ENCODE data around the gene COL6A1.

The COL6A1 gene

DNA sequence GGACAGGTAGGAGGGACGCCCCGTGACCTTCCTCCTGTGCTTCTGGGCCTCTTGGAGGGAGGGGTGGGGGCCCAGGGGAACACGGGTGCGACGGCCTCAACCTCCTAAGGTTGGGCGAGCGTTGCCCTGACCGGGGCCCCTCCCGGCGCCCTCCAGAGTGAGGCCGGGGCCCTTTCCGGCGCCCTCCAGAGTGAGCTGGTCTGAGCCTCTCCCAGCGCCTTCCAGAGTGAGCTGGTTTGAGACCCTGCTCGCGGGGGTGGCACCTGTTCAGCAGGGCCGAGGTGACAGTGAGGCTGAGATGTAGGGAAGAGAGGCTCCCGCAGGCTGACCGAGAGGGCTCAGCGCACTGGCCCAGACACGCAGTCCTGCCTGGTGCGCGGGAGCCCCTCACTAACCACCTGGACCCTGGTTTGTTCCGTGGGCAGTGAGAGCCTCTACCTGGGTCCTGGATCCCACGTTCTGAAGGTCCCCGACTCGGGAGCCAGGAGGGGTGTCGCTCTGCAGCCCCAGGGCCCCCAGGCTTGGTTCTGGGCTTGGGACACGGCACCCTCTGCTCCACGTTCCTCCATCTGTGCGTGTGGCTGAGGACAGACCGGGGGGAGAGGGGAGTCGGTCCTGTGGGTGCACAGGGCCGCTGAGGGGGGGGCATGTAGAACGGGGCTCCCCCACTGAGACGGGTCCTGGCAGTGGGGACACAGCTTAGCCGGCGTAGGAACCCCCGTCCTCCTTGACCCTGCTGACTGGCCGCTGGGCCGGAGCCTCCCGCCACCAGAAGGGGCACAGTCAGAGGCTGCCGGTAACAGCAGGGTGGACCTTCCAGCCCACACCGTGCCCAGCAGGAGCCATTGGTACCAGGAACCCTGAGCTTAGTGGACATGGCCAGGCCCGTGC is 1.4 kb downstream of the COL6A1 start:
- in situ Hi-C loops (cut with MboI; ENCODE audit: low sequenced_read_pairs) = no loop called here

DNA sequence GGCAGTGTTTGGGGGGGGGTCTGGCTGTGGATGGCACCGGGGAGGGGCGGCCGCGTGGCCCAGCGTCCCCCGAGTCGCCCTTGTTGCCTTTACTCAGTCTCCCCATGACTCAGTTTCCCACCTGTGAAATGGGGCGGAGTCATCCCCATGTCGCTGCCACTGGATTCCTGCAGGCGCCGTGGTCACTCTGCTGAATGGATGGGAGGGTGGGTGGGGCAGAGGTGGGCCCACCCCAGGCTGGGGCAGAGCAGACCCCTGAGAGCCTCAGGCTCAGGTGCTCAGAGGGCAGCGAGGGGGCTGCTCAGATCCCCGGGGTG is 2.0 kb downstream of the COL6A1 start:
- in situ Hi-C loops (cut with MboI; ENCODE audit: low sequenced_read_pairs) = no loop called here

DNA sequence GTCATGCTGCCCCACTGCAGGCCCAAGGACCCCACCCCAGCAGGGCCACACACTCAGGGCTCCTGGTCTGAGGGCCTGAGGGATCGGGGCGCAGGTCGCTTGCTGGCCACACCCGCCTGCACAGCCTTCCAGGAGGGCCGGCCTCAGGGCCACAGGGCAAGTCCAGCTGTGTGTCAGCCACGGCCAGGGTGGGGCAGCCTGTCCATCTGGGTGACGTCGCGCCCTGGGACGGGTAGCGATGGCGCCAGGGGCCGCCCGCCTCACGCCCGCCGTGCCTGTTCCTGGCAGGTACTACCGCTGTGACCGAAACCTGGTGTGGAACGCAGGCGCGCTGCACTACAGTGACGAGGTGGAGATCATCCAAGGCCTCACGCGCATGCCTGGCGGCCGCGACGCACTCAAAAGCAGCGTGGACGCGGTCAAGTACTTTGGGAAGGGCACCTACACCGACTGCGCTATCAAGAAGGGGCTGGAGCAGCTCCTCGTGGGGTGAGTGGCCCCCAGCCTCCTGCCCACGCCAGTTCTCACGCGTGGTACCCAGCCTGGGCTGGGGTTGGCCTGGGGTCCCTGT is 2.5 kb downstream of the COL6A1 start:
- in situ Hi-C loops (cut with MboI; ENCODE audit: low sequenced_read_pairs) = no loop called here

DNA sequence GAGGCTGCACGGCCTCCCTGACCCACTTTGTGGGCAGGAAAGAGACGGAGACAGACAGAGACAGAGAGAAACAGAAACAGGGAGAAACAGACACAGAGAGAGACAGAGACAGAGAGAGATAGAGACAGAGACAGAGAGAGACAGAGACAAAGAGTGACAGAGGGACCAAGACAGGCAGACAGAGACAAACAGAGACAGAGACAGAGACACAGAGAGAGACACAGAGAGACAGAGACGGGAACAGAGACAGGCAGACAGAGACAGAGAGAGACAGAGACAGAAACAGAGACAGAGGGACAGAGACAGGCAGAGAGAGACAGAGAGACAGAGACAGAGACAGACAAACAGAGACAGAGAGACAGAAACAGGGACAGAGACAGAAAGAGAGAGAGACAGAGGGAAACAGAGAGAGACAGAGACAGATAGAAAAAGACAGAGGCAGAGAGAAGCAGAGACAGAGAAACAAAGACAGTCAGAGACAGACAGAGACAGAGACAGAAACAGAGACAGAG is 3.1 kb downstream of the COL6A1 start:
- in situ Hi-C loops (cut with MboI; ENCODE audit: low sequenced_read_pairs) = no loop called here

DNA sequence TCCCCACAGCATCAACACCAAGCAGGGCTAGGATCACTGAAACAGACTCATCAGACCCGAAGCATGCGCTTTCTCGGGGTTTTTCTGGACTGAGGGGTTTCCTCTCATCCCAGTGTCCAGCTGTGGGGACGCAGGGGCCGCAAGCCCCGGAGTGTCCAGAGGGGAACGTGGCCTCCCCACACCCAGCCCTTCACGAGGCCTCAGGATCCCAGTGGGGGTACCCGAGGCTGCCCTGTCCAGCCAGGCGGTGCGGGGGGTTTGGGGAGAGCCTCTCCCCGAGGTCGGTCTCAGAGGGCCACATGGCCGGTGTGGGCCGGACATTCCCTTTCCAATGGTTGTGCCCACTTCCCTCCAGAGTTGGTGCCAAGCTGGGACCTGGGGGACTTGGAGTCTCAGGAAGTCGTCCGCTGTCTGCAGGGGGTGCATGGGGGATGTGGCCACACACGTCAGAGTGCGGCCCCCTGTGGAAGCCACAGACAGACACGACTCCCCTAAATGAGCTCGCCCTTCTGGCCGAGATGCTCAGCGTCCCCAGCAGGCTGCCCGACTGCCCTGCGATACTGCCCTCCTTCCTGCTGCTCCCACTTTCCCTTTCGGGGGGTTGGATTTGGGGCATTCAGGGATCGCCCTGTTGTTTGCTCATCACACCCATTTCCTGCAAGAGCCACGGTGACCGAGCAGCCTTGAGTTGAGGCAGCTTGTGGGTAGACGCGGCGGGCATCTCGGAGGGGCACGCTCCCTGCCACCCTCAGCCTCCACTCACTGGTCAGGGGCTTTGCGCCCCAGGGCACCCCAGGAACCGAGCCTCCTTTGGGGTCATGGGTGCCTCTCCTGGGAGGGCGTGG is 4.1 kb downstream of the COL6A1 start:
- in situ Hi-C loops (cut with MboI; ENCODE audit: low sequenced_read_pairs) = no loop called here

DNA sequence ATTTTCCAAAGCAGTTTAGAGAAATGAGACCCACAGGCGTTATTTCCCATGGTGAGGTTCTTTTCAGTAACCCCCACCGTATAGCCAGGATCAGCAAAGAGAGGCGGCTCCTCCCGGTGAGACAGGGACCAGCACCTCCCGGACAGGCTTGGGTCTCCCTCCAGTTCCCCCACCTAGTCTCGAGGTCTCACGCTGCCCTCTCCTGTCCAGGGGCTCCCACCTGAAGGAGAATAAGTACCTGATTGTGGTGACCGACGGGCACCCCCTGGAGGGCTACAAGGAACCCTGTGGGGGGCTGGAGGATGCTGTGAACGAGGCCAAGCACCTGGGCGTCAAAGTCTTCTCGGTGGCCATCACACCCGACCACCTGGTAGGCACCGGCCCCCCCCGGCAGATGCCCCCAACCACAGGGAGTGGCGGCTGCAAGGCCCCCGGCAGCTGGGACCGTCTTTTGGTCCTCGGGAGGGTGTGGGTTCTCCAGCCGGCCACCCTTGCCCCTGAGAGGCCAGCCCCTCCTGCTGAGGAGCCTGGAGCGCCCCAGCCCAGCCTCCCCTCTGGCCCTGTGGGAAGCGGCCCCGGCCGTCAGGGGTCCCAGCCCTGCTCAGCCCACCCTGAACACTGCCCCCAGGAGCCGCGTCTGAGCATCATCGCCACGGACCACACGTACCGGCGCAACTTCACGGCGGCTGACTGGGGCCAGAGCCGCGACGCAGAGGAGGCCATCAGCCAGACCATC is 4.9 kb downstream of the COL6A1 start:
- in situ Hi-C loops (cut with MboI; ENCODE audit: low sequenced_read_pairs) = no loop called here

DNA sequence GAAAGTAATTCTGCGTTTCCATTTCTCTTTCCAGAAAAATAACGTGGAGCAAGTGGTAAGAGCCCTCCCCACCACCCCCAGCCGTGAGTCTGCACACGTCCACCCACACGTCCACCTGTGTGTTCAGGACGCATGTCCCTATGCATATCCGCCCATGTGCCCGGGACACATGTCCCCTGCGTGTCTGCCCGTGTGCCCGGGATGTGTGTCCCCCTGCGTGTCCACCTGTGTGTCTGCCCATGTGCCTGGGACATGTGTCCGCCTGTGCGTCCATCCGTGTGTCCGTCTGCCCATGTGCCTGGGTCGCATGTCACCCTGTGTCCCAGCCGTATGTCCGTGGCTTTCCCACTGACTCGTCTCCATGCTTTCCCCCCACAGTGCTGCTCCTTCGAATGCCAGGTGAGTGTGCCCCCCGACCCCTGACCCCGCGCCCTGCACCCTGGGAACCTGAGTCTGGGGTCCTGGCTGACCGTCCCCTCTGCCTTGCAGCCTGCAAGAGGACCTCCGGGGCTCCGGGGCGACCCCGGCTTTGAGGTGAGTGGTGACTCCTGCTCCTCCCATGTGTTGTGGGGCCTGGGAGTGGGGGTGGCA is 5.6 kb downstream of the COL6A1 start:
- in situ Hi-C loops (cut with MboI; ENCODE audit: low sequenced_read_pairs) = no loop called here

DNA sequence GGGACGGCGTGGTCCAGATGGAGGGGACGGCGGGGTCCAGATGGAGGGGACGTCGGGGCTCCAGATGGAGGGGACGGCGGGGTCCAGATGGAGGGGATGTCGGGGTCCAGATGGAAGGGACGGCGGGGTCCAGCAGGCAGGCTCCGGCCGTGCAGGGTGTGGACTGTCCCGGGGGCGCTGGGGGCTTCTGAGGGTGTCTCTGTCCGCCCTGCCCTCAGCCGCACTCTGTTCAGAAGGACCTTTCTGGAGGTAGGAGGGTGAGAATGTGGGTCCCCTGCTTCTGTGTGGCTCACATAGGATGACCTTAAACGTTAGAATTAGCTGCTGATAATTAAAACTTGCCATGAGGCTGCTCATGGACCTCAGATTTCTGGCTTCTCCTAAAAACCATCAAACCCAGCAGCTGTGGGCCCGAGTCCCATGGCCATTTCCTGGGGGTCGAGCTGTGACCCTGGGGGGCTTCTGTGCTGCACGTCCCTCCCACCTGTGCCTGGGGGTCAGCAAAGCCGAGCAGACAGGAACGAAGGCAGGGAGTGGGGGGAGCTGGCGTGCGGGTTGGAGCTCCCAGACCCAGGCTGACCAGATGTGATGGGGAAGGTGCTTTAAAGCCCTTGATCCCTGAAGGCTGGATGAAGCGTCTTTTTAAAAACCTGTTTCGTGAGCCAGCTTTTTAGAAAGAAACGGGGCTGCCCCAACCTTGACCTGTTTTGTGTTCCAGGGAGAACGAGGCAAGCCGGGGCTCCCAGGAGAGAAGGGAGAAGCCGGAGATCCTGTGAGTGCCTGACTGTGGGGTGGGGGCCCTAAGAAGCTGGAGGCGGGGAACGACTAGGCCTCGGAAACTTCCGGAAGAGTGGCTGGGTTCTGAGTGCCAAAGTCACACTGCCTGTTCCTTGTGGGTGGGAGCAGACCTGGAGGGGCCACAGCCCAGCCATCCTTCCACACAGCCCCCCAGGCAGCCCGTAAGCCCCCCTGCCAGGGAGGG is 7.1 kb downstream of the COL6A1 start:
- in situ Hi-C loops (cut with MboI; ENCODE audit: low sequenced_read_pairs) = no loop called here

DNA sequence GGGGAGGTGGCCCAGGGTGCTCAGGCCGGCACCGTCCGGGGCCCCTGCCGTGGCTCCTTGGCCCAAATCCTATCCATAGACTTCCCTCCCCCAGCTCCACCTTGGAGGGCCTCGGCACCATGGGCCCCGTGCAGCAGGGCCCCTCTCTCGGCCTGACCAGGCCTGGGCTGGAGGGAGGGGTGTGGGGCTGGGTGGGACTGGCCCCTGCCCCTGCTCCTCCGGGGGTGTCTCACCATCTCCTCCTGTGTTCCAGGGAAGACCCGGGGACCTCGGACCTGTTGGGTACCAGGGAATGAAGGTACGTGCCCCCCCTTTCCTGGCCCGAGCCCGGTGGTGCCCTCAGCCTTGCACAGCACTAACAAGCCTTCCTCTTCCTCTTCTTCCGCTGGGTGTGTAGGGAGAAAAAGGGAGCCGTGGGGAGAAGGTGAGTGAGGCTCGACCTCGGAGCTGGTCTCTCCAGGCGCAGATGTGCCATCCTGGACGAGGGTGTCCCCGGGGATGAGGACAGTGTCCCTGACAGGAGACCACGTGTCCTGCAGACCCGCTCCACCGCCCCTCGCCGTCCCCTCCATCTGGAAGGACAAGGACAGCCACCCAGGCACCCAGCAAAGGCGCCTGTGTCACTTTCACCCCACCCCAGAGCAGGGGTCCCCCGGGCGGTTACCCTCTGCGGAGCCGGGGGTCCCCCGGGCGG is 7.9 kb downstream of the COL6A1 start:
- in situ Hi-C loops (cut with MboI; ENCODE audit: low sequenced_read_pairs) = no loop called here

DNA sequence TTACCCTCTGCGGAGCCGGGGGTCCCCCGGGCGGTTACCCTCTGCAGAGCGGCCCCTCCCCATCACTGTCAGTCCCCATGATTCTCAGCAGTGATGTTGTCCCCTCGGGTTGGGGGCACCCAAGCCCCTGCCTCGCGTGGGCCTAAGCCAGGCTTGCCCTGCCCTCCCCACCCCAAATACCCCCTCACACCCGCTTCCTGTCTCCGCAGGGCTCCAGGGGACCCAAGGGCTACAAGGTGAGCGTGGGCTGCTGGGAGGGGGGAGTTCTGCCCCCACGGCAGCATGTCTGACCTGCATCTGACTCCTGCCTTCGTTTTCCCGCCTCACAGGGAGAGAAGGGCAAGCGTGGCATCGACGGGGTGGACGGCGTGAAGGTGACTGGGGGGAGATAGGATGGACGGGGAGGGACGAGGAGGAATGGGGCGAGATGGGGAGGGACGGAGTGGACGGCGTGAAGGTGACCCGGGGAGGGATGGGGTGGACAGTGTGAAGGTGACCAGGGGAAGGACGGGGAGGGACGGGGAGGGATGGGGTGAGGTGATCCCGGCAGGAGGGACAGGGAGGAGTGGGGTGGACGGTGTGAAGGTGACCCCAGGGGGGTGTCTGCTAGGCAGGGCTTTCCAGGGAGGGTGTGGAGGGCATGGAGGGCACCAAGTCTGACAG is 8.6 kb downstream of the COL6A1 start:
- in situ Hi-C loops (cut with MboI; ENCODE audit: low sequenced_read_pairs) = no loop called here

DNA sequence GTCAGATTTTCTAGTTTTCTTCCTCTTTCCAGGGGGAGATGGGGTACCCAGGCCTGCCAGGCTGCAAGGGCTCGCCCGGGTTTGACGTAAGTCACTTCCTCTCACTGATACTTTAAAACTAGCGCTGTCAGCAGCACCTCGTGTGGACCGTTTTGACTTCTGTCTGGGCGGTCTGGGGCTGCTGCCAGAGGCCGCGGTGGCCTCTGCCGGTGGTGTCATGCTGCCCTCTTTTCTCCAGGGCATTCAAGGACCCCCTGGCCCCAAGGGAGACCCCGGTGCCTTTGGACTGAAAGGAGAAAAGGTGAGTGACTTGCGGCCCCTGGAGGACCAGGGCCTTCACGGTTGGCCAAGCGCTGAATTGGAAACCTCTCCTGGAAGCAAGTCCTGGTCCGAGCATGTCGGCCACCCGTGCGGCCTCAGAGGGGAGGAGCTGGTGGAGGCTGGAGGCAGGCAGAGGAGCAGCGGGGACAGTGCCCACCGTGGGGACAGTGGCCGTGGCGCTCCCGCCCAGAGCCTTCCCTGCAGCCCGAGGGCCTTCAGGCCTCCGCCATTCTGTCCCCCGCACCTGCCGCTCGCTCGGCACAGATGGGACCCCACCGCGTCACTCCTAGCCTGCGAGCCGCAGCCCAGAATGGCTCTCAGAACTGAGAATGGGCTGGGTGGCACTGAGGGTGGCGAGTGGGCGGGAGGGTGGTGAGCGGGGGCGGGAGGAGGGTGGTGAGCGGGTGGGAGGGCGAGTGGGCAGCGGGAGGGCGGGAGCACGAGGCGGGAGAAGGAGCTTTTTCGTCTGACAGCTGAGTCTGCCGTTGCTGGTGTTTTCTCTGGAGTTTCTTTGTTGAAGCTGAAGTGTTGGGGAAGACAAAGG is 9.4 kb downstream of the COL6A1 start:
- in situ Hi-C loops (cut with MboI; ENCODE audit: low sequenced_read_pairs) = no loop called here

DNA sequence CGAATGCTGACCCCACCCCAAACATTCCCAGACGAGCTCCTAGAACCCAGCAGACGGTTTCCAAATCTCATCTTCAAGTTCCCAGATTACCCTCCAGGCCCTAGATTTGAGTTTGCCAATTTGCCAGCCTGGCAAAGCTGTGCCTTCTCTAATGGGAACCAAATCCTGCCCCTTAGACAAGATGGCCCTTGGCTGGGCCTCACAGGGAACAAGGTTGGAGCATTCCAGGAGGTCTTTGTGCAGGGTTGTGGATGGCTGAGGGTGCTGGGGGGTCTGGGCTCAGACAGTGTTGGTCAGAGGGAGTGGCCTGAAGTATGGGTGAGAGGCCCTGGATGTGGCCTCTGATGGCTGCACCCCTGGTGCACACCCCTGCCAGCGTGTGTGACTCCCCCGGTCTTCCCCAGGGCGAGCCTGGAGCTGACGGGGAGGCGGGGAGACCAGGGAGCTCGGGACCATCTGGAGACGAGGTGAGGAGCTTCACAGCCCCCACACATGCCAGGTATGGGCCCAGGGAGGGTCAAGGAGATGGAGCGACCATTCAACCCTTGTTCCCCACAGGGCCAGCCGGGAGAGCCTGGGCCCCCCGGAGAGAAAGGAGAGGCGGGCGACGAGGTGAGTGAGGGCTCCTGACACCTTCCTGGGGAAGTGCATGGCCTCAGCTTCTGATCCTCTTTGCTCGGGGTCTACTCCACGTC is 10.2 kb downstream of the COL6A1 start:
- in situ Hi-C loops (cut with MboI; ENCODE audit: low sequenced_read_pairs) = no loop called here

DNA sequence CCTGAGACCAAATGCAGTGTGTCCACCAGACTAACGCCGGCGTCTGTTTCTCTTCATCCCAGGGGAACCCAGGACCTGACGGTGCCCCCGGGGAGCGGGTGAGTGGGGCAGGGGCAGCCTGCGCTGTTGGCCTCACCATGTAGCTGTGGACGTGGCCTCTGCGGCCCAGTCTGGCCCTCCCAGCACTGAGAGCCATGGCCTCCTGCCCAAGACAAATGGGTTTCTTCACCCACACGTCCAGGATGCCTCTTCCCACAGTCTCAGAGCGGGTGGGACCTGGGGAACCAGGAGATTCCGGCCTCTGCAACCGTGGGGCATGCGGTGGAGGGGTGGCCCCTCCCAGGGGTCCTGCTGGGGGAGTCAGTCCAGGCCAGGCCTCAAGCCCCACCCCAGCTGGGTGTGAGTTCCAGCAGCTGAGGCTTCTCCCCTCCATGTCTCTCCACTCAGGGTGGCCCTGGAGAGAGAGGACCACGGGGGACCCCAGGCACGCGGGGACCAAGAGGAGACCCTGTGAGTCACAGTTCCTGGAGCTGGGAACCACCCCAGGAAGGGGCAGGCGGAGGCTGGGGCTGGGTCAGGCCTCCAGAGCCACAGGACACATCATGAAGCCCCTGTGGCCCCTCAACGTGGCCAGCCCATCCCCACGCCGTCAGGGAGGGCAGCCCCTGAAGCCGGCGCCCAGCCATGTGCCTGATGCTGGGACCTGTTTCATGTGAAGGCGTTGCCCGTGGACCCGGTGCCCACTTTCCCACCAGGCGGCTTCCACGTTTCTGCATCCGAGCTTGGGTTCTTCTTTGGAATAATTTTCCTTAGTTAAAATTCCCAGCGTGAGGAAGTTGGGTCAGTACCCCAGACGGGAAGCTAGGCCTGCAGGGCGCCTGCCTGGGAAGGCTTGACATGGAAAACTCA is 11.0 kb downstream of the COL6A1 start:
- in situ Hi-C loops (cut with MboI; ENCODE audit: low sequenced_read_pairs) = no loop called here

DNA sequence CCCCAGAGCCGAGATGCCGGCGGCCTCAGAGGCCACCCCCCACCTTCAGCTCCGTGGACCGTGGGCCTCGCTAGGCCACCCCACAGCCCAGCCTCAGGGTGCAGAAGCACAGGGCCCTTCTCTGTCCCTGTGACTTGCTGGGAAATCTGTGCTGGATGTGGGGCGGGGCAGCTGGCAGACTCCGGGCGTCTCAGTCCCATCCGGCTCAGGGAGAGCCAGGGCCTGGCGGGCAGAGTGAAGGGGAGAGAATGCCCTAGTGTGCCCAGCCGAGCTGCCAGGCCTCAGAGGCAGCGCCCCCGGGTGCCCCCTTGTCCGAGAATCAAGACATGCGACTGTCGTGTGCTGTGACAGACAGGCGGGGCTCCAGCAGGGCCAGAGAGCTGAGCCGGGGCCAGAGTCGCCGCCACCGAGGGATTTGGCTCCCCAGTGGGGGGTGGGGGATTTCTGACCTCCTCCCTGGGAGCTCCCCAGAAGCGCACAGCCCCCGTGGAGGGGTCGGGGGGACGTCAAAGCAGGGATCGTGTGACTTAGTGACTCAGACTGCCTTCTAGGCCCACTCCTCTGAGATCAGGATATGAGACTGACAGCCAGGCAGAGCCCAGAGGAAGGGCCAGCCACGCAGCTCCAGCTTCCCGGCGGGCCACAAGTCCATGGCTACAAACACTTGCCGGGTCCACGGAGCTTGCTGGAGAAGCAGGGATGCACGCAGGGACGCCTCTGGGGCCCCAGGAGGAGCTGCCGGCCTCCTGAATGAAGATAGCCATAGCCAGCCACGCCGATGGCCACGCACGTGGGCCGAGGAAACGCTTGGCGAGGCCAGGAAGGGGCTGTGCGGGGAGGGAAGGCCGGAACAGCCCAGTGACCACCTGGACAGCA is 11.9 kb downstream of the COL6A1 start:
- in situ Hi-C loops (cut with MboI; ENCODE audit: low sequenced_read_pairs) = no loop called here

Measured in HL-60/S4 treated with retinoic acid at 250 ng/mL for 4 days and 3 days (cell line).